ENCODE measurements around the gene TBC1D2B. TPM values are rescaled to one million over a fixed set of nuclear protein-coding genes. Genes with fewer than 3 reads are reported as not detected.
"Not testable (repeated sequence)": the region's sequence is repeated elsewhere in the genome, so short reads cannot be mapped to it uniquely, and the experiment has no call there.

The TBC1D2B gene
- total RNA-seq, 1 experiment from 2014 or later = 17.6 TPM

DNA sequence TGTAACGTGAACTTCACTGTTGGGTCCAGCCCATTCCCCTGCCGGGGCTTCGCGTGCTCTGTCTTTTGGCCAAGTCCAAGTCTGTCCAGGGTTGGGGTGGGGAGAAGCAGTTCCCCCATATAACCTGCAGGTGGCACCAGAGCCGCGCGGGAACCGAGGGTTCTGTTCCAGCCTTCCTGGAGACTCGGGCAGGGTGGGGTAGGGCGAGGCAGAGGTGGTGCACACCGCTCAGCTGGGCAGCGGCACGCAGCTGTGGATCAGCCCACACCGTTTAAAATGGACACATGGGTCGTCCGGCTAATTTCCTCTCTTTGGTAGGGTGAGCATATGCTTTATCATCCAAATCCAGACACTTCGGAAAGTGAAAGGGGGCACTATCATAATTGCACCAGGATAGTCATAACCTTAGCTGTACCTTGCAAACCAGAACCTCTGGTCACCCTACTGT lies 118.1 kb downstream of the TBC1D2B start:
- Histone ChIP-seq H2BK12ac (ENCODE audit: insufficient read length, low read depth, low read length) (no peak overlapping the region), H3K56ac (ENCODE audit: insufficient read length, low read depth, low read length) (no peak overlapping the region), H3K23ac (ENCODE audit: insufficient read length, low read depth, low read length) (no peak overlapping the region), H4K8ac (replicated peaks; ENCODE audit: insufficient read length, low read depth, low read length) (no peak overlapping the region), H4K5ac (ENCODE audit: insufficient read length, low read depth, low read length) (no peak overlapping the region), H3T11ph (ENCODE audit: low read length) (no peak overlapping the region), H3K14ac (ENCODE audit: insufficient read depth, low read length) (no peak overlapping the region), H2AFZ (ENCODE audit: low read length) (no peak overlapping the region), H2BK15ac (ENCODE audit: low read depth, low read length) (no peak overlapping the region), H3K18ac (ENCODE audit: insufficient read length, low read depth, low read length) (no peak overlapping the region), H3K79me2 (ENCODE audit: insufficient read depth, low read length) (no peaks in the 10 kb centered on the region), H2BK120ac (ENCODE audit: low read depth, low read length, poor library complexity, severe bottlenecking) (no peak overlapping the region), H3K9ac (ENCODE audit: extremely low read depth, insufficient read length, low read length) (no peak overlapping the region), H4K91ac (ENCODE audit: insufficient read length, low read depth, low read length) (no peak overlapping the region), H3K79me1 (ENCODE audit: insufficient read depth, low read depth, low read length, poor library complexity, severe bottlenecking) (no peaks in the 10 kb centered on the region), H3K4ac (ENCODE audit: low read depth, low read length) (no peak overlapping the region), H3K9me3 (ENCODE audit: control insufficient read depth, low read depth, low read length) (no peaks in the 10 kb centered on the region), H2BK5ac (ENCODE audit: insufficient read length, low read length) (no peak overlapping the region), H3K27me3 (ENCODE audit: insufficient read depth, low read length) (no peaks in the 10 kb centered on the region), H3K27ac (ENCODE audit: insufficient read length, low read depth, low read length) (no peak overlapping the region), H3K23me2 (ENCODE audit: insufficient read length, low read depth, low read length, poor library complexity, severe bottlenecking) (no peaks in the 10 kb centered on the region), H4K20me1 (ENCODE audit: control insufficient read depth, insufficient read depth, insufficient read length) (no peaks in the 10 kb centered on the region), H2BK20ac (ENCODE audit: low read depth, low read length, poor library complexity, severe bottlenecking) (no peak overlapping the region), H2AK5ac (ENCODE audit: insufficient read length, low read length) (no peak overlapping the region), H3K4me1 (ENCODE audit: insufficient read depth, low read length) (no peaks in the 10 kb centered on the region), H3K4me2 (ENCODE audit: insufficient read depth, insufficient read length, low read length) (no peak overlapping the region)
- no peak overlapping the region for H3K27ac Mint-ChIP-seq
- H3K36me3 Mint-ChIP-seq (ENCODE audit: insufficient read depth in 1 of 3, low read depth in 3 of 3) = no peaks in the 10 kb centered on the region; a peak in 1 of 7 replicates
- TF ChIP-seq, protein P1, sequence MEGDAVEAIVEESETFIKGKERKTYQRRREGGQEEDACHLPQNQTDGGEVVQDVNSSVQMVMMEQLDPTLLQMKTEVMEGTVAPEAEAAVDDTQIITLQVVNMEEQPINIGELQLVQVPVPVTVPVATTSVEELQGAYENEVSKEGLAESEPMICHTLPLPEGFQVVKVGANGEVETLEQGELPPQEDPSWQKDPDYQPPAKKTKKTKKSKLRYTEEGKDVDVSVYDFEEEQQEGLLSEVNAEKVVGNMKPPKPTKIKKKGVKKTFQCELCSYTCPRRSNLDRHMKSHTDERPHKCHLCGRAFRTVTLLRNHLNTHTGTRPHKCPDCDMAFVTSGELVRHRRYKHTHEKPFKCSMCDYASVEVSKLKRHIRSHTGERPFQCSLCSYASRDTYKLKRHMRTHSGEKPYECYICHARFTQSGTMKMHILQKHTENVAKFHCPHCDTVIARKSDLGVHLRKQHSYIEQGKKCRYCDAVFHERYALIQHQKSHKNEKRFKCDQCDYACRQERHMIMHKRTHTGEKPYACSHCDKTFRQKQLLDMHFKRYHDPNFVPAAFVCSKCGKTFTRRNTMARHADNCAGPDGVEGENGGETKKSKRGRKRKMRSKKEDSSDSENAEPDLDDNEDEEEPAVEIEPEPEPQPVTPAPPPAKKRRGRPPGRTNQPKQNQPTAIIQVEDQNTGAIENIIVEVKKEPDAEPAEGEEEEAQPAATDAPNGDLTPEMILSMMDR (conservative IDR thresholded peaks at IDR 0.05) = peak; percentile 92
- H3K4me3 Mint-ChIP-seq = no peak overlapping the region
- peaks cover 17 to 20% of the 10 kb centered on the region in 2 experiments for H3K4me1 Mint-ChIP-seq
- peaks cover 5 to 10% of the 10 kb centered on the region in 2 experiments for H3K9me3 Mint-ChIP-seq
- peak; percentile 91 for DNase-seq
- WGBS (ENCODE audit: extremely low coverage, insufficient read length, low lambda C conversion rate) = no CpG with 5 or more reads among the region's 17 CpGs
- H3K27me3 Mint-ChIP-seq (ENCODE audit: low read depth) = peaks cover 40% of the 10 kb centered on the region

DNA sequence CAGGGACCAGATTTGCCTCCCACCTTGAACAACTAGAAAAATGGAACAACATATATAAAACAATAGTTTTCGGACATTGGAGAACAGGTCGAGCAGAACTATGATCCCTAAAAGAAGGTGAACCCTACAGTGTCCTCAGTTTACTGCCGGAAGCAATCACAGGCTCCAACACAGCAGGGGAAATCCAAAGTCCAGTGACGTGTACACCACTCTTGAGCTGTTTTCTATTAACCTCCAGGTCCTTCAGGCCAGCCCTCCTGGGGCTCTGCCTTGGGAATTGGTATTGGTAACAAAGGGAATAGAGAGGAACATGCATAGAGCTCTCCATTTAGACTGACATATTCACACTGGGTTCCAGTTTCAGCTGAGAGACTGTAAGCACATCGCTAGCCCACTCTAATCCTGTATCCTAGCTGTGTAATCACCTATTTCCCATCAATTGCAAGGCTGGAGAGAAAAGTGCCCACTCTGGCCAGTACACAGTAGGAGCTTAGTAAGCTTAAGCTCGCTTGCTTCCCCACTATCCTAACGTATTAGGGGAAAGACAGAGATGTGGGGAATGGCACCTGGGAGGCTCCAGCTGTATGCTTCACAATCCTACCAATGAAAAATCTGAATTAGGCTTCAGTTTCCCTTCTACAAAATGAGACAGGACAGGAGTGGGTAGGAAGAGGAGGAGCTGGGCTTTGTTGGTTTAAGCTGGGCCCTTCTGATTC lies 118.6 kb downstream of the TBC1D2B start:
- H2AK5ac ChIP-seq (ENCODE audit: insufficient read length, low read length); H3K4me3 Mint-ChIP-seq; H3K27ac ChIP-seq (ENCODE audit: insufficient read length, low read depth, low read length); H3K56ac ChIP-seq (ENCODE audit: insufficient read length, low read depth, low read length); H4K5ac ChIP-seq (ENCODE audit: insufficient read length, low read depth, low read length); H4K20me1 ChIP-seq (ENCODE audit: control insufficient read depth, insufficient read depth, insufficient read length); H3K14ac ChIP-seq (ENCODE audit: insufficient read depth, low read length); H3K79me1 ChIP-seq (ENCODE audit: insufficient read depth, low read depth, low read length, poor library complexity, severe bottlenecking); H2BK120ac ChIP-seq (ENCODE audit: low read depth, low read length, poor library complexity, severe bottlenecking); H3K9me3 ChIP-seq (ENCODE audit: control insufficient read depth, low read depth, low read length); H3K9me3 Mint-ChIP-seq; H2AFZ ChIP-seq (ENCODE audit: low read length); H3K23ac ChIP-seq (ENCODE audit: insufficient read length, low read depth, low read length); H2BK12ac ChIP-seq (ENCODE audit: insufficient read length, low read depth, low read length); H3K4ac ChIP-seq (ENCODE audit: low read depth, low read length); H2BK5ac ChIP-seq (ENCODE audit: insufficient read length, low read length); H3K9ac ChIP-seq (ENCODE audit: extremely low read depth, insufficient read length, low read length); H3K18ac ChIP-seq (ENCODE audit: insufficient read length, low read depth, low read length); H2BK20ac ChIP-seq (ENCODE audit: low read depth, low read length, poor library complexity, severe bottlenecking); H3K27me3 ChIP-seq (ENCODE audit: insufficient read depth, low read length); H3K36me3 Mint-ChIP-seq (ENCODE audit: insufficient read depth in 1 of 3, low read depth in 3 of 3); H4K8ac ChIP-seq (replicated peaks; ENCODE audit: insufficient read length, low read depth, low read length); H3K27ac Mint-ChIP-seq; H3K23me2 ChIP-seq (ENCODE audit: insufficient read length, low read depth, low read length, poor library complexity, severe bottlenecking); H2BK15ac ChIP-seq (ENCODE audit: low read depth, low read length); H3K79me2 ChIP-seq (ENCODE audit: insufficient read depth, low read length); H3K4me2 ChIP-seq (ENCODE audit: insufficient read depth, insufficient read length, low read length); DNase-seq; H4K91ac ChIP-seq (ENCODE audit: insufficient read length, low read depth, low read length); H3T11ph ChIP-seq (ENCODE audit: low read length); H3K4me1 ChIP-seq (ENCODE audit: insufficient read depth, low read length): not testable (repeated sequence)
- WGBS (ENCODE audit: extremely low coverage, insufficient read length, low lambda C conversion rate) = no CpG with 5 or more reads among the region's 7 CpGs
- peaks cover 17 to 20% of the 10 kb centered on the region in 2 experiments for H3K4me1 Mint-ChIP-seq
- H3K27me3 Mint-ChIP-seq (ENCODE audit: low read depth) = peaks cover 37% of the 10 kb centered on the region

All from H9 (cell line).